Activated CD8-positive, alpha-beta memory T cell treated with anti-CD3 and anti-CD28 coated beads for 24 hours (primary cell): ENCODE data around the gene APLP2.
"Not testable (repeated sequence)": the region's sequence is repeated elsewhere in the genome, so short reads cannot be mapped to it uniquely, and the experiment has no call there.

ENCODE experiments used
- DNase-seq: peaks from one replicate; pipeline ENCODE4 v3.0.0-alpha.2; 2020

APLP2 gene

DNA sequence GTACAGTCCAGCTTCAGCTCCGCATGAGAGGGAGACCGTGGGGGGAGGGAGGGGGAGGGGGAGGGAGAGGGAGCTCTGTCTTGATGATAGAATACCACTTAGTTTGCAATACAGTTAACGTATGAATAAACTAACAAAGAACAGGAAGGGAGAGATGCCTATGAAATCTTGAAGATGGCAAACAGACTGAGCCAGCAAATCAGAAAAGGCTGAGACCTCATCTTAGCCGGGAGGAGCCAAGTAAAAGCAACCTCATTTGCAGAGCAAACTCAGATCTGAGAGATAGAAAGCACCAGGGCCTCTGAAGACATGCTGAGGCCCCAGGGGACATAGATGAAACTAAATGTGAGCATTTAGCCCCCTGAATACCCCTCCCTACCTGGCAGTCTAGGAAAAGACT, 23.0 kb downstream of the APLP2 start:
- no peak for DNase-seq

DNA sequence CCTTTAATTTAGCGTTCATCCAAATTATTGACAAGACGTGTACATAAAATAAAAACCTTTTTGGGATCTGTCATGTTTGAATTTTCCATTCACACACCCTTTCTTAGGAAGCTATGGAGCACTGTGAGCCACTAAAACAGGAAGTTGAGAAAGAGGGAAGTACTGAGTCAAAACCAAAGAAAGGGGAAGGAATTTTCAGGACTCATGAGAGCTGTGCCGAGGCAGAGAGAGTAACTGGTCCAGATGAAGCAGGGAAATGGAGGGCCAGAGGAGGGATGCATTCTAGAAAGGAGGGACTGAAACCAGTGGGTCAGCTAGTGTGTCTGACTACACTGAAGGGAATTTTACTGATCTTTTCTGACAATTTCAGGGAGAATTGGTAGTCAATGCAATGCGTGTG, 24.9 kb downstream of the APLP2 start:
- DNase-seq = no peak

DNA sequence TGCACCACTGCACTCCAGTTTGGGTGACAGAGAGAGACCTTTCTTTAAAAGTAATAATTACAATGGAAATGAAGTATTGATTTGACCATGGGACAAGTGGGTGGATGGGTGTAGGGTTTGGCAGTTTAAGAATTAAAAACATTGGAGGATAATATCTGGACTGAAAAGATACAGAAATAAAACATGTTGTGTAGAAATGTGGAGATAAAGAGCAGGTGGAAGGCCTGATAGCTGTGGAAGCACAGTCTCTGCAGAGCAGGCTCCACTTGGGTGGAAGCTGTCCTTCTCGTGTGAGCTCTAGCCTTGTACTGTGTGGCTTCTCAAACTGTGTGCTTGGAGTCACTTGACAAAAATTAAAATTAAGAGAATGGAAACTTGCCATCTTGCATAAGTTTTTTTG, 25.6 kb downstream of the APLP2 start:
- no peak for DNase-seq

DNA sequence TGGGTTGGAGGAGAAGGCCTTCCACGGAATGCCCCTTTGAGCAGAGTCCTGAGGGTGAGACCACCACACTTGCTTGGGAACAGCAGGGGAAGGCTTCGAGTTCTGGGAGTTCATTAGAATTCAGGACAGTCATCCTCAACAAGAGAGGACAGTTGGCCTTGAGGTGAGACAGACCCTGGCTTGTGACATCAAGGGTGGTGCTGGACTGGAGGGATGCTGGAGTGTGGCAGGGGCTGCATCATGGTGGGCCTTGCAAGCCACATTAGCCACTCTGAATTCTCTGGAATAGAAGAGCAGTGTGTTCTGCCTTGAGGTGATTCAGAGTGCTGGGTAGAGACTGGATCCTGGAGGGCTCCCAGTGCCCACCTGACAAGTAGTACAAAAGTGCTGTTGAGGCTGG, 26.3 kb downstream of the APLP2 start:
- no peak for DNase-seq

DNA sequence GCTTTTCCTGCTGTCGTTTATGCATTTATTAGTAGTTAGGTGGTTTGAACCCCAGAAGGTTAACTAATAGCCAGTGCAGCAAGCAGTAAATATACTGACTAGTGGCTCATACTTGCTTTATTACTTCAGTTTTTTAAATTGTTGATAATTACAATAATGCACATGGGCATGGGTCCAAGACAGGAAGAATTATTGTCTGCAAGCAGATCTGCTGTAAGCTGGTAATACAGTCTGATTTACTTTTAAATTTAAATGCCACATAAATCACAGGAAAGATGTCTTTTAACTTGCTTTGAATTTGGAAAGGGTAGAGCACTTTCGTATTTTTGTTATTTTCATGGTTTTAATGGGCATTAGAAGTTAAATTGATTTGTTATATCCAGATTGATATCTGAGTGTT, 27.1 kb downstream of the APLP2 start:
- DNase-seq = no peak

DNA sequence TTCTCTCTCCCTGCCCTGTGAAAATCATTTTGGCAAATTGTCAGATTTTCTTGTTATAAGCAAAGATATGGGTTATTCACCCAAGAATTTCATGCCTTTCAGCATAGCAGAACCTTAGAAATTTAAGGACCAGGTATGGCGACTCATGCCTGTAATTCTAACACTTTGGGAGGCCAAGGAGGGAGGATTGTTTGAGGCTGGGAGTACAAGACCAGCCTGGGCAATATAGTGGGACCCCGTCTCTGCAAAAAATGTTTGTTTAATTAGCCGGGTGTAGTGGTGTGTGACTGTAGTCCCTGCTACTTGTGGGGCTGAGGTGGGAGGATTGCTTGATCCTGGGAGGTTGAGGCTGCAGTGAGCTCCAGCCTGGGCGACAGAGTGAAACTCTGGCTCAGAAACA, 27.6 kb downstream of the APLP2 start:
- DNase-seq = no peak

DNA sequence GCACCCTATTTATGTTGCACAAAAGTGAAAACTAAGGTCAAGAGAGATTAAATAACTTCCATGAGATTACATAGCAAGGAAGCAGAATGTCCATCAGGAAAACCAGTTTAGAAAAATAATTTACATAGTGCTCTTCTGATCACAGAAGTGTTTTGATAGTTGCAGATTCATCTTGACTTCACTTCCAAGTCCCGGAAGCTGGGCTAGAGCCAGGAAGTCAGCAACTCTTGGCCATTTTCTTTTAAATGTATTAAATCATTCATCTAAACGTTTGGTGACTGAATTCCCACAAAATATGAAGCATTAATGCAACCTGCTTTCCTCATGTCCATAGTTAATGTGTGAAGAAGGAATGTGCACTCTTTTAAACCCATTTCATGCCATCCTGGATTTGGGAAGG, 29.7 kb downstream of the APLP2 start:
- no peak for DNase-seq

DNA sequence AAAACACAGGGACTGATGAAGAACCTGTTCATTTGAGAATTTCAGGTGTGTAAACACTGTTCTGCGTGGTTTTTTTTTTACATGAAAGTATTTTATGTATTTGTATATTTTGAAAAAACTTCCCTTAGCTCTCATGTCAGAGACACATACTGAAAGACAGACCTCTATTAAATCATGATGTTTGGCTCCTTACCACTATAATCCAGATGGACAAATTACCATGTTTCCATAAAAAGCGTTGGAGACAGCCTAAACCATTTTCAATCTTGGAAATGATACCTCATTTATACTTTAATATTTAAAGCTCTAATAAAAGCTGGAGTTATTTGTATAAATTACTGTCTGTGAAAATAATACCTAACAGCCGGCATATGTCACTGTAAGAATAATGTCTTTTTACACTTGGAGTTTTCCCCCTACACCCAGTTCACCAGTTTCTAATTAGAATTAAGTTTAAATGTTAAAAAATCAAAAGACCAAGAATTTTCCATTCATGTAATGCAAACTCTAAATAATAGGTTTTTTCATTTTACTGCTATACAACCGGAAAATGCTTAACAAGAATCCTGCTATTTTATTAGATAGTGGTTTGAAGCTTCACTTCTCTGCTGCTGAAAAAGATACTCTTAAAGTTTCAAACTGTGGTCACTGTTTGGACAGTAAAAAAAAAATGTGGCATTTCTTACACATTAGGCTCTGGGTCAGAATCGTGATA, 30.8 kb downstream of the APLP2 start:
- DNase-seq = no peak

DNA sequence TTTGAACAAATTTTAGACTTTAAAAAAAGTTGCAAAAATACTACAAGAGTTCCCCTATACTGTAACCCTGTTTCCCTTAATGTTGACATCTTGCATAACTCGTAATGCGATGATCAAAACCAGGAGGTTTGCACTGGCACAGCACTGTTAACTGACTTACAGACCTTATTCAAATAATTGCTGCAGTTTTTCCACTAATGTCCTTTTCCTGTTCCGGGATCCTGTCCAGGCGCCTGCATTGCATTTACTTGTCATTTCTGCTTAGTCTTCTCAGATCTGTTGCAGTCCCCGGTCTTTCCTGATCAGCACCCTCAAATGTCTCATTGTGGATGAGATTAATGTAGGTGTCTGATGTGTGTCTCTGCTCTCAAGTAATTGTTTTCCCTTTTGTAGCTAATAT, 32.0 kb downstream of the APLP2 start:
- no peak for DNase-seq

DNA sequence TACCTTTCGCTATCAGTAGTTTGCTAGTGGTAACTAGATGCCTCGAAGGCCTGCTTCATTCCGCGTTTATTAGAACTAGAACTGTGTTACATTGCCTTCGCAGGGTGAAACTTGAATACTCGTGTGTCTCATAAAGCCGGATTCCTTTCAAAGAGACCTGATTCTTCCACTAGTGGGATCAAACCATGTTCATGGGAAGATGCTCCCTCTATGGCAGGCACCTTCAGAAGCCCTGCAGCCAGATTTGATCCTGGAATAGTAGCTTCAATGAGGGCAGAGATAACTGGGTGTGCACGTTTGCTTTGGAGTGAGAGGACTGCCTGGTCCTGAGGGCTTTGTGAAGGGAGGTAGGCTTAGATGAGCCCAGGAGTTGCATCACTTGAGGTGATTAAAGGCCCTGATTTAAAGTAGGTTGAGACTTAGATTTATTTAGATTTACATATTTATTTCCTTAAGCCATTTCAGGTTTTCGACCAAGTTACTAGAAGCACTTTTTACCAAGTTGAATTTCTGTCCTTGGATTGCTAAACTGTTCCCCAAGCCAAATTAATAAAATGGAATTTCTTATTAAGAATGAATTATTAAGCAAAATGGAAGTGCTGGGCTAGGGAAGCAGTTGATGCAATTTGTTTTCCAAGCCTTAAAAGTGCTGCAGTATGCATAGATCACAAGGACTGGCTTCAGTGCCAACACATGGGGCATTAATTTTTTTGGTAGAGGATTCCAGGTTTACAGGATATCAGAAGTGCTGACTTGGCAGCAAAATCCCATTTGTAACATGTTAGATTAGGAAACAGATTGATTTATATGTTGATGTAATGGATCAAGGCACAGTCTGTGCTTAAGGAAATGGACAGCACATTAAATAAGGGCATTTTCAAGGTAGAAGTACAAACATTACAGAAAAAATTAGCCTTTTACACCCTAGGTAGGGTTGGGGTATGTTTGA, 32.9 kb downstream of the APLP2 start:
- DNase-seq = no peak

DNA sequence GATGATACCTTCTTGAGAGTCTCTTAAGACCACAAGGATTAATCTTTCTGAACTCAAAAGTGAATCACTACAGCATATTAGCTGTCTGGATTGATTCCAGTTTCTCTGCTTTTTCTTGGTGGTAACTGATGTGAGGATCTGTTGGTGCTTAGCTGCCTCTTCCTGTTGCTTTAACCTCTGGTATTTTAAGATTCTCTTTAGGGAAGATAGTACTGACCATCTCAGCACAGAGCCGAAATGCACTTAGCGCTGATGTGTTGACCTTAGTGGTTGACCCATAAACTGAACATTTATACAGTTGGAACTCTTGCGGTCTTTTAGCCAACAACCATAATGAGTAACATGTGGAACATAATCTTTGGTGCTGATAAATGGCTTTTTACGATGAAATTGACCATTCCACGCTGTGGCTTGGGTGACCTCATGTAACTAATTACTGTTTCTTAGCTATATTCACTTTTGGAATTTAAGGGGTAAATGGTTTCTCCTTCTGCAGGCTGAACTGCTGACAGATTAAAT, 33.7 kb downstream of the APLP2 start:
- no peak for DNase-seq

DNA sequence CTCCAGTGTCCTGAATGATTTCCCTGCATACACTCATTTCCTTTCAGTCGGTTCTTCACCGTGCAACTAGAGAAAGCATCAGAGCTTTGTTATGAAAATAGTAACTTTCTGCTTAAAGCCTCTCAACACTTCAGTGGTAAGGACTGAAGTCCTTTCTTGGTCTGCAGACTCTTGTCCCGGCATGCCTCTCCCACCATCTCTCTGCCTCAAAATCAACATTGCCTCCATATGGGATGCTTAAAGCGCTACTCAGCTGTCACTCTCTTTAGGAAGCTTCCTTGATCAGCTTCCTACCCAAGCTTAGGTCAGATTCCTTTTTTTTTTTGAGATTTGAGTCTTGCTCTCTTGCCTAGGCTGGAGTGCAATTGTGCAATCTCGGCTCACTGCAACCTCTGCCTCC, 36.7 kb downstream of the APLP2 start:
- no peak for DNase-seq

DNA sequence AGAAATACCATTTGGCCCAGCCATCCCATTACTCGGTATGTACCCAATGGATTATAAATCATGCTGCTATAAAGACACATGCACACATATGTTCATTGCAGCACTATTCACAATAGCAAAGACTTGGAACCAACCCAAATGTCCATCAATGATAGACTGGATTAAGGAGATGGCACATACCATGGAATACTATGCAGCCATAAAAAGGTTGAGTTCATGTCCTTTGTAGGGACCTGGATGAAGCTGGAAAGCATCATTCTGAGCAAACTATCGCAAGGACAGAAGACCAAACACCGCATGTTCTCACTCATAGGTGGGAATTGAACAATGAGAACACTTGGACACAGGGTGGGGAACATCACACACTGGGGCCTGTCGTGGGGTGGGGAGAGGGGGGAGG, 39.0 kb downstream of the APLP2 start:
- not testable (repeated sequence) for DNase-seq

DNA sequence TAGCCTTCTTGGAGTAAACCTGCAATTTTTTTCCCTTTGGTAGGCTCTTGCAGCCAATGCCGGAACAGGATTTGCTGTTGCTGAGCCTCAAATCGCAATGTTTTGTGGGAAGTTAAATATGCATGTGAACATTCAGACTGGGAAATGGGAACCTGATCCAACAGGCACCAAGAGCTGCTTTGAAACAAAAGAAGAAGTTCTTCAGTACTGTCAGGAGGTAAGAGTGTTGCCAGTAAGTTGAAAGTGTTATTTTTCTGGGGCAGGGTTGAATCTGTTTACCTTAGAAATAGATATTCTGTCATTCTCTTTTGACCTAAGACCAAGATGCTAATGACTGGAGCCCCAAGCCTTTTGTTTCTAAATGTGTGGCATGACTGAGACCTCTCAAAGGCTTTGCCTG, 39.7 kb downstream of the APLP2 start:
- DNase-seq = no peak

DNA sequence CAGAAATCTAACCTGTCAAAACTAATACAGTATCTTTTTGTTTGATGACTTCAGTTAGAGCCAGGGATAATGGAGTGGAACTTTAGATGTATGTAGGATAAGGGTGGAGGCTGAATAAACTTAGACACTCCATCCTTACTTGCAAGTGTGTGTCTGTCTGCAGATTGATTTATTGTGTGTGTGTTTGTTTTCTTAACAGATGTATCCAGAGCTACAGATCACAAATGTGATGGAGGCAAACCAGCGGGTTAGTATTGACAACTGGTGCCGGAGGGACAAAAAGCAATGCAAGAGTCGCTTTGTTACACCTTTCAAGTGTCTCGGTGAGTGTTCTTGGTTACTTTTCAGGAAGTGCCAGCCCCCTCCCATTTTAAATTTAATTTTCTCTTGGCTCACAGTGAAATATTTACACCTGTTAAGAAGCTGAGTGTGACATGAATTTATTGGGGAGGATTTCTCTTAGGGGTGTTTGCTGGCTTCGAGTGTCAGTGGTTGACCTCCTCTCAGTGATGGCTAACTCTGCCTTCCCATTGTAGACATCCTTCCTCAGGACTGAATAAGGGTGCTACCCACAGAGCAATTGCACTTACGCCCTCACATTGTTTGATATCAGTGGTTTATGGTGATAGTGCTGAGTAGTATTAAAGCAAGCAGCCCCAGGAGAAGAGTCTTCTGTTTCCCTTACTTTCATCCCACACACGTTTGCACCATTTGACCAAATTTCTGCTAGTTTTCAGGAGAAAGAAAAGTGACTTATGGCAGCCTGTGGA, 40.8 kb downstream of the APLP2 start:
- no peak for DNase-seq

DNA sequence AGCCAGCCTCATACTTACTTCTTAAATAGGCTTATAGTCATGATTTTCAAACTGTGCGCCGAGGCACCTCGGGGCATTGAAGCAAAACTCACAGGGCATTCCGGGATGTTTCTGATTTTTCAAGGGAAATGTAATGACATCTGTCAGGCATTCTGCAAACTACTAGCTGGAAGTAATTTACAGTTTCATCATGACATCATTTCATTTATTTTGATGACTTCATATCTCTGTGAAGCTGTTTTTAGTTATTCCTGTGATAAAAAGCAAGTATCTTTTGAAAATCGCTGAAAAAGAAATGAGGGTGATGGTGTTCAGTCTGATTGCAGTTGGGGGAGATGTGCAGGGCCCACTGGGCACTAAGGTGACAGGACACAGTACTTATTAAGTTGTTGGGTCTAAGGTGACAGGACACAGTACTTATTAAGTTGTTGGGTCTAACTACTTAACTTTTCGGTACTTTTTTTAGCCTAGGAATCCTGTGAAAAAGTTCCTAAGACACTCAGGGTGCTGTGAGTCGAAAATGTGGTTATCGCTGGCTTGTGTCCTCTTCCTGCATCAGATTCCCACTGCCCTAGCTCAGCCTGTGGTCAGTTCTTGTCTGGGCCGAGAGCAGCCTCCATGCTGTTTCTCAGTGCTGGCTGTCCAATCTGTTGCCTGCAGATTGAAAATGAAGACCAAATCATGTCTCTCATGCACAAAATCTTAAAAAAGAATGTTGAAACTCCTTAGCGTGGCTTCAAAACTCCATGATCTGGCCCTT, 42.6 kb downstream of the APLP2 start:
- DNase-seq = no peak

DNA sequence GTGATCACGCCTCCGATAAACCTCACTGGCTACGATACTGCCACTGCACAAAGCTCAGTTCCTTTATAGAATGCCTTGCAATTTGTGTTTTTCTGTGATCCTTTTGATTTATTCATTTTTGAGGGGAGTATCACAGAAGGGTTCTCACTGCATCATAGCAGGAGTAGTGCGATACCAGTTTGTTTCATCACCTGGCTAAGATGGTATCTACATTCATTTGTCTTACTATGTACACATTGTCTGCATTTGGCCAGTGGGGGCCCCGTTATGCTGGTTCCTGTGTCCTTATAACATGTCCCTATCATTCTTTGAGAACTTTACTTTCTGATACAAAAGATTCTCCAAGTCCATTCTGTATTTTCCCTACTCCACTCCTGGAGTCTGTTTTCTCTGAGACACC, 44.6 kb downstream of the APLP2 start:
- no peak for DNase-seq

DNA sequence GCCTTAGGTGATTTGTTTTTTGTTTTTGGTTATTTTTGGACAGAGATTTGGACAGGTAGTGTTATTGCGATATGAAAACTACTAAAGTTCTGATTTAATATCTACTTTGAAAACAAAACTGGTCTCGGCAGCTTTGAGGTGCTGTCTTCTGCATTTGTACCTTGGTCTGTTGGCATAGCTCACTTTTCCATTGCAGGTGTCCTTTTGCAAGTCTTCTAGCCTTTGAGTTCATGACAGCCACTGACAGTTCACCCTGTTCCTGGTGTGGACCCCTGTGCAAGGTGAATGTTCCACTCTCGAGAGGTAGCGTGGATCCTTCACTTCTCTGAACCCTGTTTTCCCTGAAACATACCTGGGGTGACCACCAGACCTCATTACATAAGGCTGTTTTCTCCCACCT, 45.0 kb downstream of the APLP2 start:
- no peak for DNase-seq

DNA sequence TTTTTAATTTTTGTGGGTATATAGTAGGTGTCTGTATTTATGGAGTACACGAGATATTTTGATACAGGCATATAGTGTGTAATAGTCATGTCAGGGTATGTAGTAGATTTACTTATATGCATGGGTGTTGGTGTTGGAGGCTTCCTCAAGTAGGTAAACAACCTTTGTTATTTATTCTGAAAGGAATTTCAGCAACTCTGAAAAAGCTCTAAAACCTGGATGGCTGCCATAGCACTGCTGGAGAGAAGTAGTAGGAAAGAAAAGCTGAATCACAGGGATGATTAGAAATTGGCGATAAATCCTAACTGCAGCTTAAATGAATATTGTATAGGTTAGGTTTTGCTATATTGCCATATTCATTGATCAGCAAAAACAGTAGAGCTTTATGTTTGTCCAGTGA, 45.5 kb downstream of the APLP2 start:
- DNase-seq = no peak

DNA sequence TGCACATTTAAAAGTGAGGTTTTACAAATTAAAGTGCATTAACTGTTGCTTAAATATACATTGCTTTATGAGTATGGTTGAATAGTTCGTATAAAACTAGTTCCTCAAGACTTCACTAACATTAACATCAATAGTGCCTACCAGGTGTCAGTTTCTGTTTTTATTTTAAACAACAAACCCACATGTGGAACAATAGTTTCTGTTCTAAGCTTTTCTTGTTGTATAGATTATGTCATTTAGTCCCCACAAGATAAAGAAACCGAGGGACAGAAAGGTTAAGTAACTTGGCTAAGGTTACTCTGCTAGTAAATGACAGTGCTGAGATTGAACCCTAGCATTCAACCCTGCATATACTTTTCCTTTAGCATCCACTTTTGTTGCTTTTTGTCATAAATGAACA, 48.5 kb downstream of the APLP2 start:
- no peak for DNase-seq

DNA sequence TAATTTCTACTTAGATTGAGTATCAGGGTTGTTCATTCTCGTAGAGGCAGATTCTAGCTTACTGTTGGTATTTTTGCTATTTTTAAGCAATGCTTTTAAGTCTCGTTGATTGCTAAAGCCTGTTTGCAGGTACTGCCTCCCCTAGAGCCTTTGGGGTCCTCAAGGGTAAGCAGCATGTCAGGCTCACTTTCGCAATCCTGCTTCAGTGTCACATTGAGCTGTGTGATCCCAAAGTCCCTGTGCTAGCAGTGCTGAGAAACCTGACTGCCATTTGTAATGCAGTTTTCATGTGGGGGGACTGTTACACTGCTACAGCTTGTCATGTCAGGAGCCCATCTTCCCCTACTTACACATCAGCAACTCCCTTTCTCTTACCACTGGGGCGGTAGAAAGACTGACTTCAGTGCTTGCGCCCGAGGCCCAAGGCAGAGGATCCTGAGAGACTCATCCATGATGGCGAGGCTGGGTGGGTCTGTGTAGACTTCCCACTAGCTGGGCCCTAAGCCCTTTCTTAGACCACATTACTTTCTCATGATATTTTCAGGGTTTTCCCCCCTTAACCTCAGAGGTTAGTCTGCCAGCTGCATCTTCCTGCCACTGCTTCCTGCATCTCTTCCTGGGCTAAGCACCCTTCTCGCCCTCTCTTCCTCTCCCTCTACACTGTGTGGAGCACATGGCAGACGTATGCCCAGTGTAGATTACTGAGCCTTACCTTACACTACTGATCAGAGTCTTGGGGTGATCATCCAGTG, 49.1 kb downstream of the APLP2 start:
- DNase-seq = peak; percentile 63

DNA sequence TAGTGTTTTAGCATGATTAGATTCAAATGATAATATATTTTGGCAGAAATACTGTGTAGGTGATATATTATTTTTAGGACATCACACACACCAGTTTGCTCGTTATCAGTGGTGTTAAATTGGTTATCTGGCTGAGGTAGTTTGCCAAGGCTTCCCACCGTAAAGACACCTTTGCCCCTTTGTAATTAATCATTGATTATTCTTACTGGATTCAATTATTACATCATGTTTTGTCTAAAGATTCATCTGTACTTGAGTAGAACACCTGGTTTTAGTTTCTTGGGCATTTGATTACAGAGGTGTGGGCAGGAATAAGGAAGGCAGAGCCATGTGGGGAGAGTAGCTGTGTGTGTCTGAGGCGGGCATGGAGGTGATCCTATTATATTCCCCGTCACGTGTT, 50.4 kb downstream of the APLP2 start:
- no peak for DNase-seq
